GM21447 (cell line): Measurements from ENCODE around the gene KRTAP5-6.
"Not testable (repeated sequence)": the region's sequence is repeated elsewhere in the genome, so short reads cannot be mapped to it uniquely, and the experiment has no call there.

Experiments used
- ATAC-seq: cut with Tn5 transposase; IDR thresholded peaks from one replicate; pipeline ENCODE4 v1.9.1; 2021; ENCODE audit not compliant: unreplicated experiment

Gene KRTAP5-6

GRCh38 chr11:1683216-1683615 lies 13.8 kb upstream of the KRTAP5-6 start:
- not testable (repeated sequence) for ATAC-seq

- not testable (repeated sequence) for ATAC-seq
Measured at GRCh38 chr11:1683904-1684572, 13.0 kb upstream of the KRTAP5-6 start.

GRCh38 chr11:1684886-1685874 lies 11.8 kb upstream of the KRTAP5-6 start:
- ATAC-seq: not testable (repeated sequence)

- ATAC-seq: not testable (repeated sequence)
Measured at GRCh38 chr11:1686220-1686619, 10.8 kb upstream of the KRTAP5-6 start.

GRCh38 chr11:1688336-1688947 lies 8.6 kb upstream of the KRTAP5-6 start:
- ATAC-seq: not testable (repeated sequence)

GRCh38 chr11:1689250-1690166 lies 7.5 kb upstream of the KRTAP5-6 start:
- ATAC-seq: not testable (repeated sequence)

GRCh38 chr11:1690167-1691025 lies 6.6 kb upstream of the KRTAP5-6 start:
- no peak for ATAC-seq

- no peak for ATAC-seq
Measured at GRCh38 chr11:1691026-1691877, 5.7 kb upstream of the KRTAP5-6 start.

GRCh38 chr11:1691878-1692707 lies 4.9 kb upstream of the KRTAP5-6 start:
- ATAC-seq: no peak

- ATAC-seq: no peak
Measured at GRCh38 chr11:1692708-1693326, 4.2 kb upstream of the KRTAP5-6 start.

GRCh38 chr11:1693327-1694063 lies 3.5 kb upstream of the KRTAP5-6 start:
- no peak for ATAC-seq

- ATAC-seq: no peak
Measured at GRCh38 chr11:1694064-1694845, 2.7 kb upstream of the KRTAP5-6 start.

- no peak for ATAC-seq
Measured at GRCh38 chr11:1694846-1695547, 2.0 kb upstream of the KRTAP5-6 start.

GRCh38 chr11:1695548-1696108 lies 1.4 kb upstream of the KRTAP5-6 start:
- no peak for ATAC-seq

- ATAC-seq: no peak
Measured at GRCh38 chr11:1699771-1700170, 2.8 kb downstream of the KRTAP5-6 start.
